Stimulated activated naive B cell treated with anti-CD40 and anti-IgM and Interleukin-4, amounts not matched to agents 10 μg/mL and 1 μg/mL and 100 μg/mL, for 72 hours (primary cell): ENCODE measurements around the gene CAGE1.
A peak's percentile ranks its signal among the peaks of the same experiment; 100 is the strongest.
"Not testable (repeated sequence)": the region's sequence is repeated elsewhere in the genome, so short reads cannot be mapped to it uniquely, and the experiment has no call there.

Source experiments
- ATAC-seq, 2 donors: fragments of 150-1000 bp; cut with Tn5 transposase; replicated peaks; 2 replicates each; pipeline ENCODE4 v1.10.0; 2021; ENCODE audit warnings: moderate library complexity in 1 of 2
- DNase-seq: peaks from one replicate; pipeline ENCODE4 v3.0.0; 2021
- H3K27ac Mint-ChIP-seq: one replicate; pipeline ENCODE4 v1.8.0; 2022; ENCODE audit warnings: mild to moderate bottlenecking, mixed read lengths
- H3K27me3 Mint-ChIP-seq, 2 donors: one replicate each; pipeline ENCODE4 v1.8.0; 2022; ENCODE audit warnings: mixed read lengths in 2 of 2
- H3K36me3 Mint-ChIP-seq, 2 donors: one replicate each; pipeline ENCODE4 v1.8.0; 2022; ENCODE audit warnings: mixed read lengths in 2 of 2, mild to moderate bottlenecking in 1 of 2
- H3K4me1 Mint-ChIP-seq, 2 donors: one replicate each; pipeline ENCODE4 v1.8.0; 2022; ENCODE audit warnings: mixed read lengths in 2 of 2, mild to moderate bottlenecking in 1 of 2
- H3K4me3 Mint-ChIP-seq, 2 donors: one replicate each; pipeline ENCODE4 v1.8.0; 2022; ENCODE audit warnings: mild to moderate bottlenecking in 2 of 2, mixed read lengths in 2 of 2, moderate library complexity in 1 of 2
- H3K9me3 Mint-ChIP-seq, 2 donors: one replicate each; pipeline ENCODE4 v1.8.0; 2022; ENCODE audit warnings: mixed read lengths in 2 of 2, mild to moderate bottlenecking in 1 of 2

CAGE1 gene

GRCh38 chr6:7315948-7316365, 73.6 kb downstream of the CAGE1 start:
- Mint-ChIP-seq H3K4me1 (peaks cover 2 to 4% of the 10 kb centered on the region in 2 donors), H3K9me3 (no peaks in the 10 kb centered on the region), H3K27me3 (no peaks in the 10 kb centered on the region), H3K36me3 (no peaks in the 10 kb centered on the region), H3K27ac (no peak overlapping the region), H3K4me3 (no peak overlapping the region)
- DNase-seq (no peak), ATAC-seq (no peak)

DNA sequence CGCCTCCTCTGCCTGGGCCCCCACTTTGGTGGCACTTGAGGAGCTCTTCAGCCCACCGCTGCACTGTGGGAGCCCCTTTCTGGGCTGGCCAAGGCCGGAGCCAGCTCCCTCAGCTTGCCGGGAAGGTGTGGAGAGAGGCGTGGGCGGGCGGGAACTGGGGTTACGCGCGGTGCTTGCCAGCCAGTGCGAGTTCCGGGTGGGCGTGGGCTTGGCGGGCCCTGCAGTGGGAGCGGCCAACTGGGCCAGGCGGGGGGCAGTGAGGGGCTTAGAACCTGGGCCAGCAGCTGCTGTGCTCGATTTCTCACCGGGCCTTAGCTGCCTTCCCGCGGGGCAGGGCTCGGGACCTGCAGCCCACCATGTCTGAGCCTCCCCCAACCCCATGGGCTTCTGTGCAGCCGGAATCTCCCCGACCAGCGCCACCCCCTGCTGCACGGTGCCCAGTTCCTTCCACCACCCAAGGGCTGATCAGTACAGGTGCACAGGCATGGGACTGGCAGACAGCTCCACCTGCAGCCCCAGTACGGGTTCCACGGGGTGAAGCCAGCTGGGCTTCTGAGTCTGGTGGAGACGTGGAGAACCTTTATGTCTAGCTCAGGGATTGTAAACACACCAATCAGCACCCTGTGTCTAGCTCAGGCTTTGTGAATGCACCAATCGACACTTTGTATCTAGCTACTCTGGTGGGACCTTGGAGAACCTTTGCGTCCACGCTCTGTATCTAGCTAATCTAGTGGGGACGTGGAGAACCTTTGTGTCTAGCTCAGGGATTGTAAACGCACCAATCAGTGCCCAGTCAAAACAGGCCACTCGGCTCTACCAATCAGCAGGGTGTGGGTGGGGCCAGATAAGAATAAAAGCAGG, 74.2 kb downstream of the CAGE1 start:
- H3K4me1 Mint-ChIP-seq, ATAC-seq, H3K27me3 Mint-ChIP-seq, DNase-seq, H3K4me3 Mint-ChIP-seq, H3K27ac Mint-ChIP-seq, H3K36me3 Mint-ChIP-seq, H3K9me3 Mint-ChIP-seq: not testable (repeated sequence)

- no peak for DNase-seq
- Mint-ChIP-seq H3K27me3 (no peaks in the 10 kb centered on the region), H3K4me3 (no peak overlapping the region), H3K36me3 (peaks cover 5 to 6% of the 10 kb centered on the region in 2 donors), H3K9me3 (no peaks in the 10 kb centered on the region), H3K4me1 (peaks cover 2 to 9% of the 10 kb centered on the region in 2 donors), H3K27ac (no peak overlapping the region)
- ATAC-seq: no peak
Observed at GRCh38 chr6:7314414-7314813, 75.1 kb downstream of the CAGE1 start.

DNA sequence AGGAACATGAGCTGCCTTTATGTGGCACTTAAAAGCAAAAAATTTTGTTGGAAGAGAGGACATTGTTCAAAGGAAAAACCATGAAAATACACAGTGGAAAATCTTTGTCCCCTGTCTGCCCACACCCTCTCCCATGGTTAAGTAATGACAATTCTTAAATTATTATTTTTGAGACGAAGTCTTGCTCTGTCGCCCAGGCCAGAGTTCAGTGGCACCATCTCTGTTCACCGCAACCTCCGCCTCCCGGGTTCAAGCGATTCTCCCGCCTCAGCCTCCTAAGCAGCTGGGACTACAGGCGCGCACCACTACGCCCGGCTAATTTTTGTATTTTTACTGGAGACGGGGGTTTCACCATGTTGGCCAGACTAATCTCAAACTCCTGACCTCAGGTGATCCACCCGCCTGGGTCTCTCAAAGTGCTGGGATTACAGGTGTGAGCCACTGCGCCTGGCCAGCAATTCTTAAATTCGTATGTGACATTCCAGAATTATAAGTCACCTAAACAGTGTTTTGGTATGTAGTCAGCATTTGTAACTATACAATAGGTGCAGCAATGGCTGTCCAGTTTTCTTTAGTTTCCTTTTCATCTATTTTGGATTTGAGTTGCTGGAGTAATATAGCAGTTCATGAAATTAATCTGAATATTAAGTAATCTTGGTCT, 75.9 kb downstream of the CAGE1 start:
- H3K4me3 Mint-ChIP-seq: peak overlapping the region; percentile 95 to 97
- DNase-seq: no peak
- H3K27me3 Mint-ChIP-seq: no peaks in the 10 kb centered on the region
- peaks cover 2 to 14% of the 10 kb centered on the region in 2 donors for H3K4me1 Mint-ChIP-seq
- no peaks in the 10 kb centered on the region for H3K9me3 Mint-ChIP-seq
- H3K36me3 Mint-ChIP-seq: peaks cover 10 to 13% of the 10 kb centered on the region in 2 donors
- H3K27ac Mint-ChIP-seq: peak overlapping the region; percentile 94
- peak in 1 of 2 donors; percentile 1 for ATAC-seq

DNA sequence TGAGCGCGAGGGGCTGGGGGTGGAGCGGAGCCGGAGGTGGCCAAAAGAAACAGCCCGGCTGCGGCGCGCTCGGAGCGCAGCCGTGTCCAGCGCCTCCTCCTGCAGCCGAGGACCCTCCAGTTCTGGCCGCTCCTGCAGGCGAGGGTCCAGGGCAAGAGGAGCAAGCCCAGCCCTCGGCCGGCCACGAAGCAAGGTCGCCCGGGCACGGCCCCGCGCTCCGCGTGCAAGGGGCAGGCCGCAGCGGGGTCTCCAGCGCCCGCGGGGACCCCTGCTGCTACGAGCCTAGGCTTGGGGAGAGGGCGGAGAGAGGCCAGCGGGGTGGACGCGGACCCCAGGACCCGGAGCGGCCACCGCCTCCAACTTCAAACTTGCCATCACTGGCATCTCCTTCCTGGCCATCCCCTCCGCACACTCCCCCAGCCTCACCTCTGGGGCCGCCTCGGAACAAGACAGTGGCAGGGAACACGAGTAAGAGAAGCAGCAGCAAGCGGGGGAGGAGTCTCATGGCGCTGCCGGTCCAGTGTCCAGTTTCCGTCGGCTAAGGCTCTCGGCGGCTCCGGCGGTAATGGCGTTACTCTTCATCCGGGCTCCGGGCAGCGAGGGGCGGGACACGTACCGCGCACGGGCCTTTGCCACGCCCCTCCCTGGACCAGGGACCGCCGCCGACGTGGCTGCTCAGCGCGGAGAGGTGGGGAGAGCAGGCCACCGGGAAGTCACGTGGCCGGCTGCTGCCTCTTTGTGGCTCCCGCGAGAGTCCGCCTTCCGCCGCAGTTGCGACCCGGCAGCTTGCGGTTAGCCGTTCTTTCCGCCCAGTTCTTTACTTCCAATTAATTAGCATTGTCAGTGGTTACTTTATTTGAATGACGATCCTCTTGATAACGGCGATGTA, 76.7 kb downstream of the CAGE1 start, which contains the start of gene SSR1:
SSR1 (minus strand) TSS at position 584 of the 889 bp plus-strand sequence; CDS start at position 505, 79 bp downstream.
- Mint-ChIP-seq H3K4me1 (peaks cover 7 to 22% of the 10 kb centered on the region in 2 donors), H3K27me3 (no peaks in the 10 kb centered on the region)

GRCh38 chr6:7311917-7312615, 77.5 kb downstream of the CAGE1 start:
- Mint-ChIP-seq H3K27ac (peak overlapping the region; percentile 94), H3K4me3 (peak overlapping the region; percentile 95 to 97), H3K36me3 (peaks cover 19 to 25% of the 10 kb centered on the region in 2 donors), H3K4me1 (peaks cover 9 to 28% of the 10 kb centered on the region in 2 donors), H3K9me3 (no peaks in the 10 kb centered on the region), H3K27me3 (no peaks in the 10 kb centered on the region)
- DNase-seq: no peak
- ATAC-seq: no peak

More for the DNA sequence above, 76.7 kb downstream of the CAGE1 start, which contains the start of gene SSR1:
- DNase-seq (peak; percentile 97), ATAC-seq (peak; percentile 99 to 100)
- H3K4me3 Mint-ChIP-seq: peak within 1 kb of the TSS; percentile 95 to 97
- peaks cover 16 to 20% of the 10 kb centered on the region in 2 donors for H3K36me3 Mint-ChIP-seq
- peak within 1 kb of the TSS; percentile 94 for H3K27ac Mint-ChIP-seq
- no peaks in the 10 kb centered on the region for H3K9me3 Mint-ChIP-seq

DNA sequence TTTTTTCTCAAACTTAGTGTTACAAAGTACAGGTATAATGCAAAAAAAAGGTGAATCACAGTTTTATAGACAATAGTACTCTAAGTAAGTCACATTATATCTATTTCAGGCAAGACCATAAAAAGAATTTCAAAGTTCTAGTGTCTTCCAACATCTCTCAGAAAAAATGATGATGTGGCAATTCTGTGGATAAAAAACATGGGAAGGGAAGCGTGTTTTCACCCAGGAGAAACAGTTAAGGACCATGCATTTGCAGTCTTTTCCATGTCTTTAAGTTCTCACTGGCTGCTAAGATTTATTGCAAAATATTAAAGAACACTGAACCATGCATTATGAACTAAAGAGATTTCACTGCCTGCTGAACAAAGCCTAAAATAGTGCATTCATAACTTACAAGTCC, 78.4 kb downstream of the CAGE1 start:
- H3K36me3 Mint-ChIP-seq: peaks cover 23 to 27% of the 10 kb centered on the region in 2 donors
- no peak for DNase-seq
- no peak for ATAC-seq
- no peaks in the 10 kb centered on the region for H3K27me3 Mint-ChIP-seq
- H3K9me3 Mint-ChIP-seq: no peaks in the 10 kb centered on the region
- H3K4me1 Mint-ChIP-seq: peaks cover 9 to 31% of the 10 kb centered on the region in 2 donors
- no peak overlapping the region for H3K27ac Mint-ChIP-seq
- H3K4me3 Mint-ChIP-seq: peak overlapping the region in 1 of 2 donors; percentile 39

DNA sequence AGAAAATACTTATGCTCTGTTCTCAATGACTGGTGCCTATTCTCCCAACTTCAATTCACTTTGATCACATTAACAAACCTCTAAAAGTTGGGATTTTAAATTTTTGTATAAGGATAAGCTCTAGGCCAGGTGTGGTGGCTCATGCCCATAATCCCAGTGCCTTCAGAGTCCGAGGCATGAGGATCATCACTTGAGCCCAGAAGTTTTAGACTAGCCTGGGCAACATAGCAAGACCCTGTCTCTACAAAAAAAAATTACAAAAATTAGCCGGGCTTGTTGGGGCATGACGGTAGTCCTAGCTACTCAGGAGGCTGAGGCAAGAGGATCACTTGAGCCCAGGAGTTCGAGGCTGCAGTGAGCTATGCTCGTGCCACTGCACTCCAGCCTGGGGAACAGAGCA, 80.5 kb downstream of the CAGE1 start:
- H3K9me3 Mint-ChIP-seq: no peaks in the 10 kb centered on the region
- no peak for ATAC-seq
- H3K4me1 Mint-ChIP-seq: peaks cover 17 to 42% of the 10 kb centered on the region in 2 donors
- H3K27me3 Mint-ChIP-seq: no peaks in the 10 kb centered on the region
- no peak for DNase-seq
- H3K36me3 Mint-ChIP-seq: peaks cover 30 to 38% of the 10 kb centered on the region in 2 donors
- H3K4me3 Mint-ChIP-seq: no peak overlapping the region
- no peak overlapping the region for H3K27ac Mint-ChIP-seq

GRCh38 chr6:7307533-7307932, 82.0 kb downstream of the CAGE1 start:
- Mint-ChIP-seq H3K27me3 (no peaks in the 10 kb centered on the region), H3K27ac (peak overlapping the region; percentile 22), H3K4me1 (peaks cover 17 to 42% of the 10 kb centered on the region in 2 donors), H3K9me3 (no peaks in the 10 kb centered on the region), H3K36me3 (peaks cover 32 to 41% of the 10 kb centered on the region in 2 donors), H3K4me3 (no peak overlapping the region)
- no peak for DNase-seq
- no peak for ATAC-seq

- H3K4me1 Mint-ChIP-seq: peaks cover 15 to 41% of the 10 kb centered on the region in 2 donors
- no peak for ATAC-seq
- no peak overlapping the region for H3K4me3 Mint-ChIP-seq
- DNase-seq: no peak
- no peaks in the 10 kb centered on the region for H3K27me3 Mint-ChIP-seq
- no peaks in the 10 kb centered on the region for H3K9me3 Mint-ChIP-seq
- H3K36me3 Mint-ChIP-seq: peaks cover 38 to 56% of the 10 kb centered on the region in 2 donors
- H3K27ac Mint-ChIP-seq: peak overlapping the region; percentile 27
Observed at GRCh38 chr6:7304821-7305220, 84.7 kb downstream of the CAGE1 start.

- Mint-ChIP-seq H3K27me3 (no peaks in the 10 kb centered on the region), H3K4me1 (peaks cover 8 to 19% of the 10 kb centered on the region in 2 donors), H3K9me3 (no peaks in the 10 kb centered on the region), H3K36me3 (peaks cover 26 to 39% of the 10 kb centered on the region in 2 donors), H3K4me3 (no peak overlapping the region), H3K27ac (no peak overlapping the region)
- DNase-seq (no peak), ATAC-seq (no peak)
Observed at GRCh38 chr6:7301702-7302101, 87.8 kb downstream of the CAGE1 start.

- DNase-seq (no peak), ATAC-seq (no peak)
- peaks cover 10 to 19% of the 10 kb centered on the region in 2 donors for H3K4me1 Mint-ChIP-seq
- H3K27me3 Mint-ChIP-seq: no peaks in the 10 kb centered on the region
- peaks cover 27 to 44% of the 10 kb centered on the region in 2 donors for H3K36me3 Mint-ChIP-seq
- H3K9me3 Mint-ChIP-seq: no peaks in the 10 kb centered on the region
- H3K4me3 Mint-ChIP-seq: no peak overlapping the region
- H3K27ac Mint-ChIP-seq: no peak overlapping the region
Observed at GRCh38 chr6:7300926-7301325, 88.6 kb downstream of the CAGE1 start.

DNA sequence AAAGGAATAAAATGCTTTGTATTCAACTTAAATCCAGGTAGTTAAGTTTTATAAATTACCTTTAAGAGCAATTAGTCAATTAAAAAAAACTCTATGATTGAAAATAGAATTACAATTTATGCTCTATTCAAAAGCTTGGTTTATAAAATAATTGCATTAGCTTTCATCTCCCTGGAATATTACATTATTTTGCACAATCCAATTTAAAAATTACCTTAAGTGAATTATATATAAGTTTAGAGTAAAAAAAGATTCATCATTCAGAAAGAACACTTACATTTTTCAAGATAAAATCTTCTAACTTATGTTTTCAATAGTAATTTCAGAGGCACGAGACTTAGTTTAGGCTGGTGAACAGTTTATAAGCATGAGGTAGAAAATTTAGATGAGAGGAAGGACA, 91.4 kb downstream of the CAGE1 start:
- H3K4me1 Mint-ChIP-seq: peaks cover 2 to 8% of the 10 kb centered on the region in 2 donors
- H3K9me3 Mint-ChIP-seq: no peaks in the 10 kb centered on the region
- no peak for DNase-seq
- no peak overlapping the region for H3K27ac Mint-ChIP-seq
- ATAC-seq: no peak
- H3K4me3 Mint-ChIP-seq: no peak overlapping the region
- peaks cover 26 to 39% of the 10 kb centered on the region in 2 donors for H3K36me3 Mint-ChIP-seq
- no peaks in the 10 kb centered on the region for H3K27me3 Mint-ChIP-seq
